NCI-H2029 (cell line): ENCODE data around the gene SLC38A6.

Experiments
- DNase-seq: peaks from one replicate; lab custom pipeline; 2025; lab: John Stamatoyannopoulos, UW

The SLC38A6 gene

GRCh38 chr14:60980811-60981632 is at the start of gene SLC38A6, which contains the start of gene TRMT5:
TSS of gene SLC38A6 (plus strand) at chr14:60981245. CDS start at chr14:60981278, 33 bp downstream.
TSS of gene TRMT5 (minus strand) at chr14:60981079. CDS start at chr14:60980973, 106 bp downstream.
- DNase-seq: peak; percentile 99

GRCh38 chr14:60933920-60934655 is 47.0 kb upstream of the SLC38A6 start:
- no peak for DNase-seq

GRCh38 chr14:60935319-60935718 is 45.7 kb upstream of the SLC38A6 start:
- DNase-seq: no peak

GRCh38 chr14:60943637-60944032 is 37.4 kb upstream of the SLC38A6 start:
- DNase-seq: no peak

- no peak for DNase-seq
Measured at GRCh38 chr14:60944204-60944603, 36.8 kb upstream of the SLC38A6 start.

- no peak for DNase-seq
Measured at GRCh38 chr14:60945984-60946383, 35.1 kb upstream of the SLC38A6 start.

- no peak for DNase-seq
Measured at GRCh38 chr14:60946773-60947172, 34.3 kb upstream of the SLC38A6 start.

- DNase-seq: peak; percentile 10
Measured at GRCh38 chr14:60951776-60952435, 29.1 kb upstream of the SLC38A6 start.

GRCh38 chr14:60956202-60956601 is 24.8 kb upstream of the SLC38A6 start:
- DNase-seq: no peak

GRCh38 chr14:60956632-60957031 is 24.4 kb upstream of the SLC38A6 start:
- no peak for DNase-seq

- no peak for DNase-seq
Measured at GRCh38 chr14:60958146-60958545, 22.9 kb upstream of the SLC38A6 start.

GRCh38 chr14:60963761-60964160 is 17.3 kb upstream of the SLC38A6 start:
- no peak for DNase-seq

- DNase-seq: no peak
Measured at GRCh38 chr14:60964904-60965303, 16.1 kb upstream of the SLC38A6 start.

GRCh38 chr14:60965402-60965801 is 15.6 kb upstream of the SLC38A6 start:
- DNase-seq: no peak

GRCh38 chr14:60968099-60968498 is 12.9 kb upstream of the SLC38A6 start:
- no peak for DNase-seq

GRCh38 chr14:60968671-60969070 is 12.4 kb upstream of the SLC38A6 start:
- DNase-seq: no peak

GRCh38 chr14:60970146-60970545 is 10.9 kb upstream of the SLC38A6 start:
- no peak for DNase-seq

GRCh38 chr14:60971271-60971670 is 9.8 kb upstream of the SLC38A6 start:
- DNase-seq: no peak

- DNase-seq: no peak
Measured at GRCh38 chr14:60972295-60972694, 8.8 kb upstream of the SLC38A6 start.

- no peak for DNase-seq
Measured at GRCh38 chr14:60973070-60973469, 8.0 kb upstream of the SLC38A6 start.

GRCh38 chr14:60974090-60974651 is 6.9 kb upstream of the SLC38A6 start:
- peak; percentile 12 for DNase-seq

GRCh38 chr14:60975551-60975950 is 5.5 kb upstream of the SLC38A6 start:
- DNase-seq: no peak
